Endodermal cell (in vitro differentiated cells): ENCODE results near the gene THSD7A. TPM values are rescaled to one million over a fixed set of nuclear protein-coding genes. Genes with fewer than 3 reads are reported as not detected.

Experiments used
- DNase-seq: peaks from one replicate; pipeline ENCODE4 v3.0.0-alpha.2; 2017
- H3K27ac ChIP-seq: 2 replicates; pipeline ENCODE4 v1.5.1; 2013; ENCODE audit warnings: mild to moderate bottlenecking, low read depth, low read length, moderate library complexity
- H3K27me3 ChIP-seq: 2 replicates; pipeline ENCODE4 v1.6.1; 2013; ENCODE audit warnings: mild to moderate bottlenecking, low read length, moderate library complexity; ENCODE audit not compliant: insufficient read depth, control insufficient read depth, poor library complexity, severe bottlenecking
- H3K36me3 ChIP-seq: 2 replicates; pipeline ENCODE4 v1.7.0; 2013; ENCODE audit warnings: mild to moderate bottlenecking, low read length, moderate library complexity; ENCODE audit not compliant: control insufficient read depth, insufficient read depth
- H3K4me1 ChIP-seq: one replicate; pipeline ENCODE4 v1.7.0; 2013; ENCODE audit warnings: low read length; ENCODE audit not compliant: control insufficient read depth, insufficient read depth
- H3K4me3 ChIP-seq: 2 replicates; pipeline ENCODE4 v1.5.1; 2013; ENCODE audit warnings: mild to moderate bottlenecking, low read length, moderate library complexity
- H3K9ac ChIP-seq: 2 replicates; pipeline ENCODE4 v1.6.1; 2013; ENCODE audit warnings: mild to moderate bottlenecking, low read length, moderate library complexity; ENCODE audit not compliant: poor library complexity, severe bottlenecking; ENCODE audit errors: extremely low read depth
- H3K9me3 ChIP-seq: 2 replicates; pipeline ENCODE4 v1.6.1; 2013; ENCODE audit warnings: mild to moderate bottlenecking, low read length, moderate library complexity; ENCODE audit not compliant: control insufficient read depth
- H3K27ac Mint-ChIP-seq: 2 replicates; pipeline ENCODE4 v1.8.0; 2020; ENCODE audit warnings: mixed read lengths
- H3K27me3 Mint-ChIP-seq: 2 replicates; pipeline ENCODE4 v1.8.0; 2021; ENCODE audit warnings: mild to moderate bottlenecking, mixed read lengths; ENCODE audit not compliant: insufficient read depth
- H3K36me3 Mint-ChIP-seq: 2 replicates; pipeline ENCODE4 v1.8.0; 2020; ENCODE audit warnings: low read depth, mixed read lengths
- H3K4me1 Mint-ChIP-seq: 2 replicates; pipeline ENCODE4 v1.8.0; 2020; ENCODE audit warnings: mixed read lengths
- H3K4me3 Mint-ChIP-seq: 2 replicates; pipeline ENCODE4 v1.8.0; 2020; ENCODE audit warnings: mild to moderate bottlenecking, moderate library complexity, mixed read lengths
- H3K9me3 Mint-ChIP-seq: 2 replicates; pipeline ENCODE4 v1.8.0; 2020; ENCODE audit warnings: mild to moderate bottlenecking, mixed read lengths
- WGBS, 2 experiments: methylation state at CpG; one replicate each; pipeline versions ENCODE4 v1.1.5 to v1.1.7; 2013; ENCODE audit warnings: missing lambda C conversion rate in 2 of 2, mixed read lengths in 1 of 2; ENCODE audit not compliant: insufficient coverage in 1 of 2, insufficient read length in 1 of 2; 5-methylcytosine and 5-hydroxymethylcytosine counted together
- total RNA-seq, 2 donors: library from RNA; stranded (reverse); fragmentation: NEBNext Ultra II Directional in 1 of 2; extraction: Animal tissue kit (Norgen Biotek cat#: 25700) in 1 of 2; gene quantifications; 2 replicates in 1 of 2; 3 replicates in 1 of 2; pipeline ENCODE4 v1.2.1, GENCODE V29; 2021
- TF ChIP-seq, protein P1 (sequence below): fragments of 200-600 bp; sonication (generic); conservative IDR thresholded peaks from 2 replicates; pipeline ENCODE4 v1.5.0; 2021; ENCODE audit warnings: antibody characterized with exemption, mild to moderate bottlenecking

THSD7A gene
- total RNA-seq, 2 donors from 2014 or later, result 0.73 to 1.3 TPM

DNA sequence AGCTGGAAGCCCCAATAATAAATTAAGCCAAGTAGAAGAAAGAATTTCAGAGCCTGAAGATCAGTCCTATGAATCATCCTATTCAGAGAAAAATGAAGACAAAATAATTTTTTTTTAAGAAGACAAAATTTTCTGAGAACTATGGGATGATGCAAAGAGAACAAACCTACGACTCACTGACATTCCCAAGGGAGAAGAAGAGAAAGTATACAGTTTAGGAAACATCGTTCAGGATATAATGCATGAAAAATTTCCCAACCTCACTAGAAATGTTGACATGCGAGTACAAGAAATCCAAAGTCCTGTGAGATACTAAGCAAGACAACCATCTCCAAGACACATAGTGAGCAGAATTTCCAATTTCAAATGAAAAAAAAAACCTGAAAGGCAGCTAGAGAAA, 150.5 kb downstream of the THSD7A start:
- Mint-ChIP-seq H3K4me3 (no peak overlapping the region), H3K9me3 (peaks cover 66% of the 10 kb centered on the region), H3K27me3 (no peaks in the 10 kb centered on the region), H3K4me1 (no peaks in the 10 kb centered on the region), H3K27ac (no peak overlapping the region), H3K36me3 (no peaks in the 10 kb centered on the region)
- Histone ChIP-seq H3K4me3 (no peak overlapping the region), H3K4me1 (no peaks in the 10 kb centered on the region), H3K27me3 (no peaks in the 10 kb centered on the region), H3K9ac (no peak overlapping the region), H3K9me3 (peaks cover 18% of the 10 kb centered on the region), H3K27ac (no peak overlapping the region), H3K36me3 (no peaks in the 10 kb centered on the region)
- DNase-seq, result no peak
- WGBS, 2 experiments, result 91 to 100% methylated on average over 1 to 3 of the region's 3 CpGs
- TF ChIP-seq, protein P1, sequence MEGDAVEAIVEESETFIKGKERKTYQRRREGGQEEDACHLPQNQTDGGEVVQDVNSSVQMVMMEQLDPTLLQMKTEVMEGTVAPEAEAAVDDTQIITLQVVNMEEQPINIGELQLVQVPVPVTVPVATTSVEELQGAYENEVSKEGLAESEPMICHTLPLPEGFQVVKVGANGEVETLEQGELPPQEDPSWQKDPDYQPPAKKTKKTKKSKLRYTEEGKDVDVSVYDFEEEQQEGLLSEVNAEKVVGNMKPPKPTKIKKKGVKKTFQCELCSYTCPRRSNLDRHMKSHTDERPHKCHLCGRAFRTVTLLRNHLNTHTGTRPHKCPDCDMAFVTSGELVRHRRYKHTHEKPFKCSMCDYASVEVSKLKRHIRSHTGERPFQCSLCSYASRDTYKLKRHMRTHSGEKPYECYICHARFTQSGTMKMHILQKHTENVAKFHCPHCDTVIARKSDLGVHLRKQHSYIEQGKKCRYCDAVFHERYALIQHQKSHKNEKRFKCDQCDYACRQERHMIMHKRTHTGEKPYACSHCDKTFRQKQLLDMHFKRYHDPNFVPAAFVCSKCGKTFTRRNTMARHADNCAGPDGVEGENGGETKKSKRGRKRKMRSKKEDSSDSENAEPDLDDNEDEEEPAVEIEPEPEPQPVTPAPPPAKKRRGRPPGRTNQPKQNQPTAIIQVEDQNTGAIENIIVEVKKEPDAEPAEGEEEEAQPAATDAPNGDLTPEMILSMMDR, result no peak

DNA sequence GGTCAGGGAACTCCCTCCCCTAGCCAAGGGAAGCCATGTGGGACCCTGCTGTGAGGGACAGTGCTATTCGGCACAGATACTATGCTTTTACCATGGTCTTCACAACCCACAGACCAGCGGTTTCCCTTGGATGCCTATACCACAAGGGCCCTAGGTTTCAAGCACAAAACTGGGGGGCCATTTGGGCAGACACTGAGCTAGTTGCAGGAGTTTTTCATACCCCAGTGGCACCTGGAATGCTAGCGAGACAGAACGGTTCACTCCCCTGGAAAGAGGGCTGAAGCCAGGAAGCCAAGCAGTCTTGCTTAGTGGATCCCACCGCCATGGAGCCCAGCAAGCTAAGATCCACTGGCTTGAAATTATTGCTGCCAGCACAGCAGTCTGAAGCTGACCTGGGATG, 156.8 kb downstream of the THSD7A start:
- Histone ChIP-seq H3K4me1 (no peaks in the 10 kb centered on the region), H3K27ac (no peak overlapping the region), H3K4me3 (no peak overlapping the region), H3K27me3 (no peaks in the 10 kb centered on the region), H3K9me3 (no peaks in the 10 kb centered on the region), H3K9ac (no peak overlapping the region), H3K36me3 (no peaks in the 10 kb centered on the region)
- no peaks in the 10 kb centered on the region for H3K27me3 Mint-ChIP-seq
- DNase-seq, result no peak
- no peaks in the 10 kb centered on the region for H3K36me3 Mint-ChIP-seq
- TF ChIP-seq, protein P1, result no peak
- no peak overlapping the region for H3K4me3 Mint-ChIP-seq
- no peak overlapping the region for H3K27ac Mint-ChIP-seq
- H3K4me1 Mint-ChIP-seq, result no peaks in the 10 kb centered on the region
- WGBS, 2 experiments, result 91 to 100% methylated on average over 2 to 5 of the region's 5 CpGs
- H3K9me3 Mint-ChIP-seq, result peaks cover 31% of the 10 kb centered on the region

- Histone ChIP-seq H3K9ac (no peak overlapping the region), H3K4me3 (no peak overlapping the region), H3K36me3 (no peaks in the 10 kb centered on the region), H3K9me3 (no peaks in the 10 kb centered on the region), H3K4me1 (no peaks in the 10 kb centered on the region), H3K27me3 (no peaks in the 10 kb centered on the region), H3K27ac (no peak overlapping the region)
- WGBS, 2 experiments, result 61% methylated on average over 4 of the region's 4 CpGs; no CpG with 5 or more reads in 1 of the 2 experiments
- TF ChIP-seq, protein P1, result no peak
- DNase-seq, result no peak
- Mint-ChIP-seq H3K9me3 (no peaks in the 10 kb centered on the region), H3K4me1 (peaks cover 12% of the 10 kb centered on the region), H3K4me3 (no peak overlapping the region), H3K27me3 (no peaks in the 10 kb centered on the region), H3K36me3 (no peaks in the 10 kb centered on the region), H3K27ac (no peak overlapping the region)
Measured at GRCh38 chr7:11668727-11669126, 163.3 kb downstream of the THSD7A start.
